HG02870 (cell line): ENCODE data around the gene CLEC9A.
"Not testable (repeated sequence)": the region's sequence is repeated elsewhere in the genome, so short reads cannot be mapped to it uniquely, and the experiment has no call there.

Experiments
- ATAC-seq: cut with Tn5 transposase; IDR thresholded peaks from one replicate; pipeline ENCODE4 v1.9.1; 2021; ENCODE audit warnings: mild to moderate bottlenecking, moderate library complexity; ENCODE audit not compliant: unreplicated experiment

CLEC9A gene

DNA sequence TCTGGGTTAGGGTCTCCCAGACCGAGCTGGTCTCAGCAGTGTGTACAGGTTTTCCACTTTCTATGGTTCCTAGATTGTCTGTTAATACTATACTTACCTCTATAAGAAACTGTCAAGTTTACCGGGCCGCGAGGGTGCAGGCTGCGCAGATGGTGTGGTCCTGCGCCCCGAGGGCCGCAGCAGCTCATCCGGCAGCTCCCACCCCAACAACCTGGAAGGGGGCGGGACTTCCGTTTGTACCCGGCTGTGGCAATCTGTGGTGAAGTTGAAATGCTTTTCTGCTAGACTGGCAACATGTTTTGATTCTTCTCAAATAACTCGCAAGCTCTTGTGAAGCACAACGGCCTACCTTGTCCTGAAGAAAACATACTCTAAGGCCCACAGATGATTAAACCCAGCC is at the start of gene CLEC9A:
CLEC9A (plus strand) TSS at position 237 of the 400 bp plus-strand sequence. CDS start 22,006 bp downstream, outside the sequence.
- no peak for ATAC-seq

DNA sequence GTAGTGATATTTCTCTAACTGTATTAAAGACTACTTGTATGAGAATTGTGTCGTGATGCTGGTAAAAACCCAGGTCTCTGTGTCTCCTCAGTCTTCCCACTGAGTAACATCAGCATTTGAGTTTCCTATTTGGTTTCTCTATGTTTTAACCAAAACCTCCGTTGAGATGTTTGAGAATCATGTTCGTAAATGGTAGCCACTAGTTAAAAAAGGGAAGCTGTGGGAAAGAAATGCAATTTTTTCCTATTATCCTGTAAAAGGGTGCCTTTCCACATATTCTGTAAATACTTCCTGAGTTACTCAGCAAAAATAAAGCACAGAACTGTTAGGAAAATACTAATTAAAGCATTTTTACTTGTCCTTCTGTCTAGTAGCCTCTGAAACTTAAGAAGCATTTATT is 38.6 kb upstream of the CLEC9A start:
- no peak for ATAC-seq

DNA sequence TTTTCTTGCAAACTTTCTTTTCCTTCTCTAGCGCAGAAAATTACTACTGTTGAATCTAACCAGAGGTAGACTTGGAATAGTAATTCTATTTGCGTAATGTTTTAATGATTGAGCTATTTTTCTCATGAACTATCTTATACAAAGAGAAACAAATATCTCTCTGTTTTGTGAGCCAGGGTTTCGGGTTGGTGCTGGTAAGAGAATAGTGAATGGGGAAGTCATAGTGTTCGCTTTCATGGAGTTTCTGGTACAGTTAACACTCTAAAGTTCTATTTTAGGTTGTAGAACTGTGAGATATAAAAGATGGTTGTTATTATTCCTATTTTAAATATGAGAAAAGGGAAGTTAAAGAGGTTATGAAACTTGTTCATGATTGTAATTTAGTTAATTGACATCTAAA is 38.2 kb upstream of the CLEC9A start:
- ATAC-seq = no peak

DNA sequence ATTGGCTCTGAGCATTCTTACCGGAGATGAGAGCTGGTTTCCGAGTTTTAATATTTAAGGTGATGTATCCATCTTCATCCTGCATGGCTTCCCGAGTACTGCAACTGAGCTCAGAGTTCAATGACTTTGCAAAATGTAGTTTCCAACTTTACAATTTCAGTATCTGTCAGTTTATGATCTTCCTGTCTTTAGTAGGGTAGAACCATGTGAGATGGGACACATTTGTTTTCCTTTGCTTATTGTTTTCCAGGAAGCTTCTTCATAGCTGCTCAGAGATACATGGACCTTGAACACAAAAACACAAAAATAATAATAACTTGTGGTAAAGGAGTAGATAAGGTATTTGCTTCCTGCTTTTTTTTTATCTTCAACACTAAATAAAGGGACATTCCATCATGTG is 31.5 kb upstream of the CLEC9A start, which contains the start of gene CLEC1B:
CLEC1B (minus strand) TSS at position 106 of the 400 bp plus-strand sequence; CDS start at position 85, 21 bp downstream.
- ATAC-seq = no peak

DNA sequence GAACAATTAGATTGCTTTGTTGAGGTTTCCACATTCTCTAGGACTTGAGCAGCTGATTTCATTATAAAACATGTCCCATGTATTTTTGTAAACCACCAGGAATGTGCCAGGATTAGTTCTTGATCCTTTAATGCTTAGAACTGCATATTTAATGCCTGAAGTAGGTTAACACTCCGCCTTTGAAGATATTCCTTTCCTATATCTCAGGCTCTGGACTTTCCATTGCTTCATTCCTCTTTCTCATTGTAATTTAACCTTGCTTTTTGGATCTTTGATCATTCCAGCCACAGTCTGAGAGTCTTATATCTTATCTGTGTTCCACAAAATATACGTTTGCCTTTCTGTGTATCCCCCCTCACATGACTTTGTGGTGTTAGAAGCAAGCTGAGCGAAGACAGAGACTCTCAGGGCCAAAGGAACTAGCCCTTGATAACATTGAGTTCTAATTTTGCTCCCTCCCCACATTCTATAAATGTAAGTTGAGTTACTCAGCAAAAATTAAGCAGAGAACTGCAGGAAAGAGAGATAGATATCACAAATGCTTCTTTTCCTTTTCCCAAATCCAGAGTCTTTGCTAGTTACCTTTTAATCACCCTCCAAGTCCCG is 29.2 kb upstream of the CLEC9A start:
- ATAC-seq = no peak

DNA sequence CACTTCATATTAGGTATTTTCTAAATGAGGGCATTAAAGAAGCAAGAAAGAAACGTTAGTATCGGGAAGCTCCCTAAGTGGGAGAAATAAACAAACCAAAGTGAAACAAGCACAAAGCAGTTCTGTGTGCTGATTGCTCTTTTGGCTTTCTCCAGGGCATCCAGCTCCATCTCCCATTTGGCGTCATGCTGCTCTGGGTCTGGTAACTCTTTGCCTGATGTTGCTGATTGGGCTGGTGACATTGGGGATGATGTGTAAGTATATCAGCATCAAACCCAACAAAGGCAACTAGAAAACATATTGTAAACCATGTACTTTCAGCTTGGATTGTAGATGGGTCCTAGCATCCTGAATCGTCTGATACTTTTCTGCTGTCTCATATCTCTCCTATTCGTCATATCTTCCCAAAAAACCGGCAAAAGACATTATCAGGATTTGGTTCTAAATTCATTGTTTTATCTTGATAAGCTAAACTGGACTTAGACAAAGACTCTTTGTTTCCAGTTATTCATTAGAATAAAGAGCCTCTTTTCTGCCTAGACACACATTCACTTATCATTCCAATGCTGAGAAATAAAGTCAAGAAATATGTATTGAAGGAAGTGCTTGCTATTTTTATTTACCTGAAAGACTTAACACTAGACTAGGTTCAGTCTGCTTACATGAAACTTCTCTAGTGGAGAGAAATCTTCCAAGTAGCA is 17.7 kb upstream of the CLEC9A start:
- ATAC-seq = no peak

DNA sequence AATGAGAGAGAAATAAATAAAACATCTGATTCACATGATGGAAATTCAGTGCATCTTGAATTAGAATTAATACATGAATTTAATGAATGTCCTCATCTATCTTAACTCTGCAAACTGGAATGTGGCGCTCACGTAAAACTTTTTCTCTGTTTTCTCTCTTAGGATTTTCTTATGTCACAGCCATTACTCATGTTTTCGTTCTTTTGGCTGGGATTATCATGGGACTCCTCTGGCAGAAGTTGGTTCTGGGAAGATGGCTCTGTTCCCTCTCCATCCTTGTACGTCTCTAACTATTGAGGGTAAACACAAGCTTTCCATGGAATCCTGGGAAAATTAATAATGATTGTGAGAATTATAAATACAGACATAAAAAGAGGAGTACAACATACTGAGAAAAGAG is 15.0 kb upstream of the CLEC9A start:
- no peak for ATAC-seq

DNA sequence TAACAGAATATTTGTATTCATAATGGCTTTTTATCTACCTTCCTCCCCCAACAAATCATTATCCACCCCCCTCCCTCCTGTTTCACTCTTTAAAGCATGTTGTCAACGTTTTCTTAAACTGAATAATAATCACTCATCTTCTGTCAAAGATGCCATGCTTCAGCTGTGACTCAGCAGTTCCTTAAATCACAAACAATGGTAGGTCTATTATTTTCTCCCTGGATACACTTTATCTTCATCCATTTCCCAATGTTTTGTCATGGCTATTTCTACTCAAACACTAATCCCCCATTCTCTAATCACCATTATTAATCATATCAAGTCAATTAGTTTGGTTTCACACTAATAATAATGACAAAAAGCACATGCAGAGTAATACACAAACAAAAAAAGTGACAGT is 13.6 kb upstream of the CLEC9A start:
- no peak for ATAC-seq

DNA sequence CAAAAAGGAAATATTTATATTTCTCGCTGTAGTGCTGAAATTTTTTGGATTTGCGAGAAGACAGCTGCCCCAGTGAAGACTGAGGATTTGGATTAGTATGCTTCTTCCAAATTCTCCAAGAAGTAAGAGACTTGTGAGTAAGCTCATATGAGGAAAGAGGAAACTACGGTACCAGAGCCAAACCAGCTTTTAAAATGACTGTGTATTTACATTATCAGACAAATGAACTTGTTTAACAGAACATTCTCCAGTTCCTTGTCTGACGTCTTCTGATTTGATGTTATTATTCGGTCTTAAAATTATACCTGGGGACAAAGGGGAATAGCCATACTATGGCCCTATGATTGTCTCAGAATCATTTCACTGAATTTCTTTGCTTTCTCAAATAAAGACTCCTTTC is 12.1 kb upstream of the CLEC9A start:
- ATAC-seq = no peak

DNA sequence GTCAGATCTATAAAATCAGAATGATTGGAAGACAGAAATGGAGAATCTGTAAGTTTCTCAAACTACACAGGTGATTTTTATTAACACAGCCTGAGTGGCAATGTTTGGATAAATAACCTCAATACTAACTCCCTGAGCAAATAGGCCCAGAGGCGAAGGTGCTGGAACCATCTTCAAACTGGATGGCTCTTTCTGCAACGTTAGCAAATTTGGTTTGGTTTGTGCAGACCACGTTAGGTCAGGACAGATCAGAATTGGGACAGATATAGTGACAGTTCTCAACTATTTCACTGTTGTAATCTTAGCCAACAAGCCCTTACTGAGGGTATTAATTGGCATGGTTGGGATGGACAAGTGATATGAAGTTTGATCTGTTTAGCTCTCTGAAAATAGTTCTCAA is 9.1 kb upstream of the CLEC9A start:
- no peak for ATAC-seq

DNA sequence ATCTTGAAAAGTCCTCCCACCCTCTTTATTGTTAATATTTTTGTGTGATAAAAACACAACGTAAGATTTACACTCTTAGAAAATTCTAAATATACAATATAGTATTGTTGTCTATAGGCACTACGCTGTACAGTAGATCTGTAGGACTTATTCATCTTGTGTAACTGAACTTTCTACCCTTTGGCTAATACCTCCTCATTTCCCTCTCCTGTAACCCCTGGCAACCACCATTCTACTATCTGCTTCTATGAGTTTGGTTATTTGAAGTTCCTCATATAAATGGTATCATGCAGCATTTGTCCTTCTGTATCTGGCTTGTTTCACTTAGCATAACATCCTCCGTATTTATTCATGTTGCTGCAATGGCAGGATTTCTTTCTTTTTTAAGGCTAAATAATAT is 5.2 kb upstream of the CLEC9A start:
- ATAC-seq = no peak

DNA sequence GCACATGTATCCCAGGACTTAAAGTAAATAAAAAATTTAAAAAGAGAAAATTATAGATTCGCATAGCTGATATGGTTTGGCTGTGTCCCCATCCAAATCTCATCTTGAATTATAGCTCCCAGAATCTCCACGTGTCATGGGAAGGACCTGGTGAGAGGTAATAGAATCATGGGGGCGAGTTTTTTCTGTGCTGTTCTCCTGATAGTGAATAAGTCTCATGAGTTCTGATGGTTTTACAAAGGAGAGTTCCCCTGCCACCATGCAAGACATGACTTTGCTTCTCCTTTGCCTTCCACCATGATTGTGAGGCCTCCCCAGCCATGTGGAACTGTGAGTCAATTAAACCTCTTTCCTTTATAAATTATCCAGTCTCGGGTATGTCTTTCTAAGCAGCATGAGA is 3.8 kb upstream of the CLEC9A start:
- ATAC-seq = not testable (repeated sequence)

DNA sequence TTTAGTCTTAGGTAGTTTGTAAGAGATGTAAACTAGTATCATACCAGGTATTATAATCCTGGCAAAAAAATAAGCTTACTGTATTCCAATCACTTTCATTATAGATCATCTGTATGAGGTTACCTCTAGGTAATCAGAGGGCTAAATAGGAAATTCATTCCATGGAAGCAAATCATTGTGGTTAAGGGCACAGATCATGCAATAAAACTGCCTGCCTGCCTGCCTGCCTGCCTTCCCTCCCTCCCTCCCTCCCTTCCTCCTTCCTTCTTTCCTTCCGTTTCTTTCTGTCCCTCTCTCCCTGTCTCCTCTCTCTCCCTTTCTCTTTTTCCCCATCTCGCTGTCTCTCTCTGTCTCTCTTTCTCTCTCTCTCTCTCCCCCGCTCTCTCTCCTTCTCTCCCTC is 3.2 kb upstream of the CLEC9A start:
- no peak for ATAC-seq

DNA sequence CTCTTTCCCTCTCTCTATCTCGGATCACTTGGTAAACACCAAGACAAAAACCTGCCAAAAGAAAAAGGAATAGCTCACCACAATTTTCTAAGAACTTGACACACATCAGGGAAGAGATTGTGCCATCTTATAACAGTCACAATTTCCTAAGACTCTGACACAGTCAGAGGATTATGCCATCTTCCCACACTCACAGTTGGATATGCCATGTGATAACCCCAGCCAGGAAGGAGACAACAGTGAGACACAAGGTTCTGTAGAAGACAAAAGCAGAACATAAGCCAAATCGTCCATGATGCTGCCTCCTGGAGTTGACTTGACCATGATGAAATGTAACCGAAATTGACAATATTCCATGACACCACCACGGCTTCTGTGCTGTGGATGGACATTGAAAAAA is 2.8 kb upstream of the CLEC9A start:
- ATAC-seq = no peak

DNA sequence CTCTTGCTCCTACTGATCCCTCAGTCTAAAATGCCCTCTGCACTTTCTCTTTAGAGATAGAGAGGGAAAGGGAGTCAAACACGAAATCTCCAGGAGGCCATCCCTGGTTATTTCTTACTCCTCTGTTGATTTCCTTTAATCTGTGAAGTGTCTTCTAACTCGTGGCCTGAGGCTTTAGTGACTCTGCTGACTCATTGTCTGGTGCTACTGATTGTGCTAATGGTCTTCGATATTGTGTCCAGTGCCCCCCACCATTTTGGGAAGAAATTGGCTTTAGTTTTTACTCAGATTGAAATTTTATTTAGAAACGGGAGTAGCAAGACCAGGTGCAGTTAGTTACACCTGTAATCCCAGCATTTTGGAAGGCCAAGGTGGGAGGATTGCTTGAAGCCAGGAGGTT is 839 bp downstream of the CLEC9A start:
- no peak for ATAC-seq

DNA sequence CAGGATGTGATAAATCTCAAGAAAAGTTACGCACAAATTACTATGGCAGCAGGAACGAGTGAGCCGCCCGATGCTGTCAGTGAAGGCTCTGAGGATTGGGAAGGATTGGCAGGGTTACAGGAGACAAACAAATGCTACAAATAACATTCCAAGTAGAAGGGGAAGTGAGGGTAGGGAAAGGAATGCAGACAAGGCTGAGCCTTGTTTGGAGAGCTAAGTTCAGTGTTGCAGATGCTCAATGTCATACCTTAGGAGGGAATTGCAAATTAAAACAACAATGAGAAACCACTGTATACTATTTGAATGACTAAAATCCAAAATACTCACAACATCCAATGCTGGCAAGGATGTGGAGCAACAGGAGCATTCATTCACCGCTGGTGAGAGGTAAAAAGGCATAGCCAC is 1.3 kb downstream of the CLEC9A start:
- no peak for ATAC-seq

DNA sequence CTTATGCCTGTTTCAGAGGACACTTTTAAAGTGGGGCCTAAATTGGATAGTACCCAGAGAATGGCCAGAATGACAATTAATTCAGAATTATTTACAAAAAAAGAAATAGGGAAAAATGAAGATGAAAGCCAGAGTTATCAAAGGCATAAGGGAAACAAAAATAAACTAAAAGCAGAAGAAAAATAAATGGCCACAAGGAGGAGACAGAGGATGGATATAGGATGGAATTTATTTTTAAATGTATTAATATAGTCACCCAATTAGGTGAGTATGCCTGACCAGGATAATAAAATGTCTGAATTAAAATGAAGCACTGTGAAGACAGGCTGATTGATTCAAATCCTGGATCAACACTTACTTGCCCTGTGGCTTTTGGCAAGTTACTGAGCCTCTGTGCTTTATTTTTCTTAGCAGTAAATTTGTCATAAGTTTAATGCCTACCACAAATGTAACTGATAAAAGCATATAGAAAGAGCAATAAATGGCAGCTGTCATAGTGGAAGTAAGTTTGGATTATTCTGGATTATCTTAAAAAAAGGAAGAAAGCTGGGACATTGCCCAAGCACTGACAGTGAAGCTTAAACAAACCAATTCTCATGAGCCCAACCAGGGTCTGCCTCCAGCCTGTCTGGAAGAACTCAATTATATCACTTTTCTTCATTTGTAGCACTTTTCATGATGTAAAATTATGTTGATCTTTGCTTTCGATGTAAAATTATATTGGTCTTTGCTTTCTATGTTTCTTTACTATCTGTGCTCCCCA is 3.5 kb downstream of the CLEC9A start:
- no peak for ATAC-seq

DNA sequence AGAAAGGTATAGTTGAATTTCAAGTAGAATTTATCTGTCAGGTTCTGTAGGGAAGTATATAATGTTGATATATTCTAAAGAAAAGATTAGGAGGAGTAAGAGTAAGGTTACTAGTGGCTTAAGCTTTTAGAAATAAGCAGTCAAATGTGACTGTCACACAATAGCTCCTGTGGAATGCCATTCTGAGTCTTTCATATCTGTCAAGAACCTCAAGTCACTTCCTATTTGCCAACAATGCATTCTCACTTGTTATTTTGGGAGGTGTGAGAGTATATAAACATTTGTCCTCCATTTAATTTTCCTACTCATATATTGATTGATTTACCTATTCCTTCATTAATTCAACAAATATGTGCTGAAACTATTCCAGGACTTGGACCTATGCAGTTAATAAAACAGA is 11.7 kb downstream of the CLEC9A start:
- no peak for ATAC-seq

DNA sequence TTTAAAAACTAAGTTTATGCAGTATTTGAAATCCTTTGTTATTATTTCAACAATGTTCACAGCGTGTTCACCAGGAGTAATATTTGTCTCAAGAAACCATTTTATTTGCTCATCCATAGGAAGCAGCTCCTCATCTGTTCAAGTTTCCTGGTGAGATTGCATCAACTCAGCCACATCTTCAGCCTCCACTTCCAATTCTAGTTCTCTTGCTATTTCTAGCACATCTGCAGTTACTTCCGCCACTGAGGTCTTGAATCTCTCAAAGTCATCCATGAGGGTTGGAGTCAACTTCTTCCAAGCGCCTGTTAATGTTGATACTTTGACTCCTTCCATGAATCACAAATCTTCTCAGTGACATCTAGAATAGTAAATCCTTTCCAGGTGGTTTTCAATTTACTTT is 18.0 kb downstream of the CLEC9A start:
- no peak for ATAC-seq

DNA sequence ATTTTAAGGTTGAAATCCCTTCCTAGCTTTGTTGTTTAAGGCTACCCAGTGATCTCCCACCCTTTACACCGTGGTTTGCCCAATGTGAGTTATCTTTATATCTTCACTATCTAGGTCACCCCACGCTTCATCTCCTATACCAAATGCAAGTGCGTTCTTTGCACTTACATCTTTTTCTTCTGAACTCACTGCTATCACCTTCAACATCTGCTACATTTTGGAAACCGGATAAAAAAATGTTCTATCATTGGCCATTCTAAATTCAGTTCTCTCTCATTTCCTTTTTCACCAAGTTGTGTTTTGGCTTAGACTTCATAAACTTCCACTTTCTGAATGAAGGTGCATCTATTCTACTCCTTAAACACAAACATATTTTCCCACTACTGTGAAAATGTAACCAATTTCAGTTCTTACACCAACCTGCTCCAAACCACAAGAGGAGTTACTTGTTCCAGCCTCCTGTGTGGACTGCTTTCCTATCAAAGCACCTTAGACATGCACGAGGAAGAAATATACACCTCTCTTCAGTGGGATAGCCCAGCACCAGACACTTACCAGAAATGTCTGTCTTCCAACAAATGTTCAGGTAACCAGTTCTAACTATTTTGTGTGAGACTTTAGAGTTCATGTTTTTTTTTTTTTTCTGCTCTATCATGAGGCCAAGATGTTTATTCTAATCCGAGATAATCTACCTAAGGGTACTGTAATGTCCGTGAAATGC is 21.9 kb downstream of the CLEC9A start:
- no peak for ATAC-seq

DNA sequence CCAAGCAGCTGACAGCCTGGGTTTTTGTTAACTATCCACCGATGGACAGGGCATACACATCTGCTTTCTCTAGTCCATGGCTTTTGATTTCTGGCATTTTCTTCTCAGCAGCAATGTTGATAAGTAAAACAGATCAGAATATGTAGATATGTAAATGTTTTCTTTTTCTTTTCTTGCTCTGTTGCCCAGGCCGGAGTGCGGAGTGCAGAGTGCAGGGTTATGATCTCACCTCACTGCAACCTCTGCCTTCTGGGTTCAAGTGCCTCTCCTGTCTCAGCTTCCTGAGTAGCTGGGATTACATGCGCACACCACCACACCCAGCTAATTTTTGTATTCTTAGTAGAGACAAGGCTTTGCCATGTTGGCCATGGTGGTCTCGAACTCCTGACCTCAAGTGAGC is 27.9 kb downstream of the CLEC9A start:
- ATAC-seq = no peak
